PC-3 (cell line): ENCODE measurements around the gene TEX53. TPM values are rescaled to one million over a fixed set of nuclear protein-coding genes. Genes with fewer than 3 reads are reported as not detected.

Experiments used
- ATAC-seq: fragments of 200-7000 bp; cut with Tn5 transposase; 2 replicates; pipeline ENCODE4 v1.9.1; 2020; ENCODE audit warnings: mild to moderate bottlenecking, moderate library complexity
- BruUV-seq: library from RNA; stranded (reverse); fragments of 400-500 nt; replicated peaks from 2 replicates; lab custom pipeline; 2021; lab: Mats Ljungman, UMichigan
- CTCF ChIA-PET: fragments of 300-600 bp; sonication (Branson Sonifier 250); formaldehyde crosslinking; loops from one replicate; lab custom pipeline; 2022; ENCODE audit warnings: antibody characterized with exemption; lab: Charles Lee
- POLR2A ChIA-PET: fragments of 300-600 bp; sonication (Branson Sonifier 250); formaldehyde crosslinking; loops from one replicate; lab custom pipeline; 2022; ENCODE audit warnings: antibody characterized with exemption; ENCODE audit not compliant: unreplicated experiment; lab: Charles Lee
- DNase-seq: peaks from one replicate; pipeline ENCODE4 v3.0.0-alpha.2; 2015
- H2AFZ ChIP-seq: fragments of 300-600 bp; sonication (generic); 2 replicates; pipeline ENCODE4 v1.6.0; 2016; ENCODE audit warnings: antibody characterized with exemption, low read length
- H3F3A ChIP-seq: fragments of 300-600 bp; sonication (generic); one replicate; pipeline ENCODE4 v1.6.0; 2017; ENCODE audit warnings: antibody characterized with exemption, low read length, control low read depth, mild to moderate bottlenecking; ENCODE audit not compliant: unreplicated experiment
- H3K27ac ChIP-seq: fragments of 300-600 bp; sonication (generic); 2 replicates; pipeline ENCODE4 v1.5.1; 2016; ENCODE audit warnings: mild to moderate bottlenecking, low read length
- H3K27me3 ChIP-seq: fragments of 300-600 bp; sonication (generic); 2 replicates; pipeline ENCODE4 v1.6.1; 2016; ENCODE audit warnings: low read length, mixed read lengths
- H3K36me3 ChIP-seq: fragments of 300-600 bp; sonication (generic); 2 replicates; pipeline ENCODE4 v1.6.1; 2016; ENCODE audit warnings: low read depth, mixed run types, low read length, mixed read lengths
- H3K4me1 ChIP-seq: fragments of 300-600 bp; sonication (generic); 2 replicates; pipeline ENCODE4 v1.5.1; 2016; ENCODE audit warnings: low read length; ENCODE audit not compliant: insufficient read depth
- H3K4me2 ChIP-seq: fragments of 300-600 bp; sonication (generic); 2 replicates; pipeline ENCODE4 v1.6.0; 2016; ENCODE audit warnings: low read length
- H3K4me3 ChIP-seq: fragments of 300-600 bp; sonication (generic); 2 replicates; pipeline ENCODE4 v1.5.1; 2016; ENCODE audit warnings: mild to moderate bottlenecking, low read length, mixed read lengths
- H3K79me2 ChIP-seq: fragments of 300-600 bp; sonication (generic); 2 replicates; pipeline ENCODE4 v1.6.1; 2017; ENCODE audit warnings: low read length, mixed read lengths
- H3K9ac ChIP-seq: fragments of 300-600 bp; sonication (generic); 2 replicates; pipeline ENCODE4 v1.6.0; 2016; ENCODE audit warnings: mild to moderate bottlenecking, low read length
- H3K9me2 ChIP-seq: fragments of 300-600 bp; sonication (generic); replicated peaks from 2 replicates; pipeline ENCODE4 v1.6.1; 2016; ENCODE audit warnings: mixed run types, low read length, mixed read lengths
- H3K9me3 ChIP-seq: fragments of 300-600 bp; sonication (generic); 2 replicates; pipeline ENCODE4 v1.6.1; 2016; ENCODE audit warnings: low read length, mixed read lengths
- H4K20me1 ChIP-seq: fragments of 300-600 bp; sonication (generic); 2 replicates; pipeline ENCODE4 v1.6.1; 2016; ENCODE audit warnings: low read length, mixed read lengths
- CTCF ChIP-seq: fragments of 300-600 bp; sonication (generic); conservative IDR thresholded peaks from 2 replicates; pipeline ENCODE4 v1.5.1; 2017; ENCODE audit warnings: antibody characterized with exemption, low read depth, mild to moderate bottlenecking, low read length
- EZH2 ChIP-seq: fragments of 300-600 bp; sonication (generic); IDR thresholded peaks from one replicate; pipeline ENCODE4 v1.6.1; 2017; ENCODE audit warnings: antibody characterized with exemption, mild to moderate bottlenecking, low read length; ENCODE audit not compliant: unreplicated experiment
- EZH2phosphoT487 ChIP-seq: fragments of 300-600 bp; sonication (generic); IDR thresholded peaks from 2 replicates; pipeline ENCODE4 v1.6.1; 2018; ENCODE audit warnings: mild to moderate bottlenecking, antibody characterized with exemption, low read length, borderline replicate concordance
- intact Hi-C: fragments of 100-400 bp; cut with micrococcal nuclease; formaldehyde crosslinking; loops from 2 replicates; pipeline ENCODE4 v1.9.0; 2023
- total RNA-seq: library from RNA; depleted of rRNA; stranded (reverse); fragments of >200 nt; gene quantifications from 2 replicates; pipeline ENCODE4 v1.2.3, GENCODE V29; 2014

TEX53 gene
- total RNA-seq, 1 experiment from 2014 or later: not detected

- H3K4me1 ChIP-seq: peaks cover 29% of the 10 kb centered on the region
- H3K9me3 ChIP-seq: no peaks in the 10 kb centered on the region
- ChIA-PET POLR2A (no interaction called here), CTCF (no interaction called here)
- H3K9me2 ChIP-seq: no peaks in the 10 kb centered on the region
- no TSS peak for BruUV-seq
- H3K4me2 ChIP-seq: no peak overlapping the region
- ATAC-seq: no peak
- TF ChIP-seq EZH2 (no peak), CTCF (no peak), EZH2phosphoT487 (no peak)
- no peak overlapping the region for H3K4me3 ChIP-seq
- no peaks in the 10 kb centered on the region for H3K36me3 ChIP-seq
- no peaks in the 10 kb centered on the region for H4K20me1 ChIP-seq
- no peaks in the 10 kb centered on the region for H3K27me3 ChIP-seq
- no peak for DNase-seq
- no peaks in the 10 kb centered on the region for H3F3A ChIP-seq
- H3K79me2 ChIP-seq: no peaks in the 10 kb centered on the region
- intact Hi-C loops: no loop called here
- no peak overlapping the region for H3K27ac ChIP-seq
- no peak overlapping the region for H3K9ac ChIP-seq
- no peak overlapping the region for H2AFZ ChIP-seq
Measured at GRCh38 chr9:114678795-114679194, 21.2 kb upstream of the TEX53 start.

GRCh38 chr9:114678130-114678529 is 20.5 kb upstream of the TEX53 start:
- ATAC-seq: no peak
- POLR2A ChIA-PET: no interaction called here
- intact Hi-C loops: no loop called here
- Histone ChIP-seq H3K79me2 (no peaks in the 10 kb centered on the region), H2AFZ (no peak overlapping the region), H3F3A (no peaks in the 10 kb centered on the region), H3K9me2 (no peaks in the 10 kb centered on the region), H3K27ac (peak overlapping the region; percentile 63), H3K27me3 (no peaks in the 10 kb centered on the region), H3K4me1 (peaks cover 29% of the 10 kb centered on the region), H3K4me2 (peak overlapping the region; percentile 35; the same call in 1 of the 2 replicates), H4K20me1 (no peaks in the 10 kb centered on the region), H3K4me3 (no peak overlapping the region), H3K9me3 (no peaks in the 10 kb centered on the region), H3K36me3 (no peaks in the 10 kb centered on the region), H3K9ac (no peak overlapping the region)
- BruUV-seq: no TSS peak
- CTCF ChIA-PET: no interaction called here
- TF ChIP-seq EZH2 (no peak), CTCF (no peak), EZH2phosphoT487 (no peak)
- DNase-seq: no peak

- intact Hi-C loops: no loop called here
- DNase-seq: peak; percentile 97
- Histone ChIP-seq H3F3A (no peaks in the 10 kb centered on the region), H3K36me3 (no peaks in the 10 kb centered on the region), H3K79me2 (no peaks in the 10 kb centered on the region), H3K9me3 (no peaks in the 10 kb centered on the region), H3K4me1 (peaks cover 29% of the 10 kb centered on the region), H3K27ac (peak overlapping the region; percentile 63), H3K9ac (no peak overlapping the region), H2AFZ (no peak overlapping the region), H3K4me2 (peak overlapping the region; percentile 71), H3K4me3 (no peak overlapping the region), H3K9me2 (no peaks in the 10 kb centered on the region), H4K20me1 (no peaks in the 10 kb centered on the region), H3K27me3 (no peaks in the 10 kb centered on the region)
- TF ChIP-seq EZH2phosphoT487: no peak
- no peak for TF ChIP-seq EZH2
- TF ChIP-seq CTCF: no peak
- ATAC-seq: peak; percentile 68
- no TSS peak for BruUV-seq
- CTCF ChIA-PET: no interaction called here
- POLR2A ChIA-PET: no interaction called here
Measured at GRCh38 chr9:114677418-114677817, 19.8 kb upstream of the TEX53 start.
